Trophoblast cell (in vitro differentiated cells and primary cell): ENCODE measurements around the gene PIM3.

Source experiments
- DNase-seq, 2 donors: peaks; one replicate each; pipeline ENCODE4 v3.0.0-alpha.2; 2016
- H2AFZ ChIP-seq: 2 replicates; pipeline ENCODE4 v1.6.1; 2013; ENCODE audit warnings: low read length, moderate library complexity, mild to moderate bottlenecking; ENCODE audit not compliant: insufficient read depth, poor library complexity
- H2AK5ac ChIP-seq: 2 replicates; pipeline ENCODE4 v1.6.1; 2013; ENCODE audit warnings: mild to moderate bottlenecking, low read length
- H2BK120ac ChIP-seq: 2 replicates; pipeline ENCODE4 v1.6.1; 2013; ENCODE audit warnings: low read length, mild to moderate bottlenecking, moderate library complexity; ENCODE audit not compliant: insufficient read depth, poor library complexity
- H2BK12ac ChIP-seq: 2 replicates; pipeline ENCODE4 v1.6.1; 2013; ENCODE audit warnings: mild to moderate bottlenecking, low read length, moderate library complexity
- H2BK5ac ChIP-seq: 2 replicates; pipeline ENCODE4 v1.6.1; 2013; ENCODE audit warnings: low read length, low read depth, moderate library complexity, mild to moderate bottlenecking; ENCODE audit not compliant: poor library complexity
- H3K14ac ChIP-seq: 2 replicates; pipeline ENCODE4 v1.6.1; 2013; ENCODE audit warnings: mild to moderate bottlenecking, low read length
- H3K18ac ChIP-seq: 2 replicates; pipeline ENCODE4 v1.6.1; 2013; ENCODE audit warnings: mild to moderate bottlenecking, low read length
- H3K23ac ChIP-seq: 2 replicates; pipeline ENCODE4 v1.6.1; 2013; ENCODE audit warnings: low read length
- H3K27ac ChIP-seq: 2 replicates; pipeline ENCODE4 v1.5.1; 2013; ENCODE audit warnings: low read depth, mild to moderate bottlenecking, inconsistent platforms, low read length, moderate library complexity
- H3K27me3 ChIP-seq: 2 replicates; pipeline ENCODE4 v1.6.1; 2013; ENCODE audit warnings: inconsistent platforms, mild to moderate bottlenecking, low read length, moderate library complexity; ENCODE audit not compliant: insufficient read depth
- H3K36me3 ChIP-seq, 2 experiments: 1 replicate in 1 of 2; 2 replicates in 1 of 2; pipeline ENCODE4 v1.6.1; 2013; ENCODE audit warnings: low read length in 2 of 2, mild to moderate bottlenecking in 2 of 2, moderate library complexity in 1 of 2; ENCODE audit not compliant: insufficient read depth in 2 of 2, control insufficient read depth in 1 of 2
- H3K4ac ChIP-seq: 2 replicates; pipeline ENCODE4 v1.6.1; 2013; ENCODE audit warnings: low read depth, mild to moderate bottlenecking, low read length, moderate library complexity
- H3K4me1 ChIP-seq, 2 experiments: 1 replicate in 1 of 2; 2 replicates in 1 of 2; pipeline ENCODE4 v1.6.1; 2013; ENCODE audit warnings: low read length in 2 of 2, mild to moderate bottlenecking in 2 of 2, moderate library complexity in 1 of 2; ENCODE audit not compliant: insufficient read depth in 2 of 2, control insufficient read depth in 1 of 2
- H3K4me2 ChIP-seq: 2 replicates; pipeline ENCODE4 v1.6.1; 2013; ENCODE audit warnings: inconsistent platforms, mild to moderate bottlenecking, low read length, moderate library complexity
- H3K4me3 ChIP-seq: 2 replicates; pipeline ENCODE4 v1.5.1; 2013; ENCODE audit warnings: mild to moderate bottlenecking, low read depth, low read length, inconsistent platforms
- H3K79me1 ChIP-seq: one replicate; pipeline ENCODE4 v1.6.1; 2013; ENCODE audit warnings: low read length
- H3K79me2 ChIP-seq: 2 replicates; pipeline ENCODE4 v1.6.1; 2013; ENCODE audit warnings: low read length, mild to moderate bottlenecking; ENCODE audit not compliant: control insufficient read depth, insufficient read depth, poor library complexity
- H3K9ac ChIP-seq: 2 replicates; pipeline ENCODE4 v1.6.1; 2013; ENCODE audit warnings: mild to moderate bottlenecking, low read length
- H3K9me3 ChIP-seq: 2 replicates; pipeline ENCODE4 v1.6.1; 2013; ENCODE audit warnings: low read depth, mild to moderate bottlenecking, control low read depth, inconsistent platforms, low read length; ENCODE audit not compliant: insufficient read depth
- H4K12ac ChIP-seq: 2 replicates; pipeline ENCODE4 v1.6.1; 2013; ENCODE audit warnings: low read depth, mild to moderate bottlenecking, low read length, moderate library complexity
- H4K8ac ChIP-seq: 2 replicates; pipeline ENCODE4 v1.6.1; 2013; ENCODE audit warnings: low read depth, mild to moderate bottlenecking, low read length, moderate library complexity
- H4K91ac ChIP-seq: one replicate; pipeline ENCODE4 v1.6.1; 2013; ENCODE audit warnings: low read depth, mild to moderate bottlenecking, low read length, moderate library complexity
- WGBS: extraction: QIAGEN DNeasy Blood & Tissue Kit; methylation state at CpG from one replicate; pipeline ENCODE4 v1.1.7; 2013; ENCODE audit warnings: missing lambda C conversion rate; ENCODE audit not compliant: insufficient read length, insufficient coverage; ENCODE audit errors: extremely low coverage; 5-methylcytosine and 5-hydroxymethylcytosine counted together

PIM3 gene

DNA sequence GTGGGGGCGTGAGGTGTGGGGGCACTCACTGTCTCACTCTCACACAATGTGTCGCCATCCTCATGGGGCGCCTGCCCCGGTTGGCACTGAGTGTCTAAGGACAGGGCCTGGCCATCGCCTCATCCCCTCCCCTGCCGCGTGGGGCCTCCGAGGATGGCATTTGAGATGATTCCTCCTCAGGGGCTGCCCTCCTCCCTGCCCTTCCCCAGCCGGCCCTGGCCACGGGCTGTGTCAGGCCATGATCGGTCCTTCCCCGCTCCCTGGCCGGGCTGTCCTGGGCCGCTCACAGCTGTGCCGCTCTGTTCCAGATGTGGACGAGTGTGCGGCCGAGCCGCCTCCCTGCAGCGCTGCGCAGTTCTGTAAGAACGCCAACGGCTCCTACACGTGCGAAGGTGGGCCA is 37.6 kb upstream of the PIM3 start:
- H3K14ac ChIP-seq, result no peak overlapping the region
- H2BK5ac ChIP-seq, result no peak overlapping the region
- H3K4me1 ChIP-seq, result peaks cover 5 to 9% of the 10 kb centered on the region in 2 experiments
- no peak overlapping the region for H2AFZ ChIP-seq
- peaks cover 6% of the 10 kb centered on the region for H3K79me2 ChIP-seq
- no peak overlapping the region for H4K12ac ChIP-seq
- no peak overlapping the region for H4K8ac ChIP-seq
- no CpG with 5 or more reads among the region's 25 CpGs for WGBS
- peaks cover 2% of the 10 kb centered on the region for H3K9me3 ChIP-seq
- H3K4me2 ChIP-seq, result no peak overlapping the region
- DNase-seq, result no peak
- peaks cover 35 to 38% of the 10 kb centered on the region in 2 experiments for H3K36me3 ChIP-seq
- no peaks in the 10 kb centered on the region for H3K27me3 ChIP-seq
- no peak overlapping the region for H3K4ac ChIP-seq
- H2AK5ac ChIP-seq, result no peak overlapping the region
- H2BK120ac ChIP-seq, result no peak overlapping the region
- H3K23ac ChIP-seq, result no peak overlapping the region
- H3K4me3 ChIP-seq, result no peak overlapping the region
- H3K9ac ChIP-seq, result no peak overlapping the region
- no peak overlapping the region for H3K27ac ChIP-seq
- H3K79me1 ChIP-seq, result peaks cover 7% of the 10 kb centered on the region
- no peak overlapping the region for H3K18ac ChIP-seq
- H2BK12ac ChIP-seq, result no peak overlapping the region
- no peak overlapping the region for H4K91ac ChIP-seq

DNA sequence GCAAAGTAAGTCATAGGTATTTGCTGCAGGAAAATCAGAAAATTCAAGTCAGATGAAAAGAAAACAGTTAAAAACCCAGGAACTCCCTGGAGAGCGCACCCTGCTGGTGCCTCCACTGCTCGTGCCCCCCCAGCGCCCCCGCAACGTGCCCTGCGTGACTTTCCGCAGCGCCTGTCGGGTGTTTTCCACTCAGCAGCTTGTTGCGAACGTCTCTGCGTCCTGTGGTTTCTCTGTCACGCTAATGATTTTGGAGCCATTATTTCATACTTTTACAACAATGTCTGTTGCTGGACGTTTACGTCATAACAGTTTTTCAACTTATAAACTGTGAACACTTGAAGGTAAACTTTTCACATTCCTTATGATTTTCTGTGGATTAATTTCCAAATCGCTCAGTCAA is 37.1 kb upstream of the PIM3 start:
- no peak overlapping the region for H3K4me2 ChIP-seq
- peaks cover 3% of the 10 kb centered on the region for H3K79me2 ChIP-seq
- H2BK12ac ChIP-seq, result no peak overlapping the region
- H3K4me1 ChIP-seq, result peaks cover 5 to 9% of the 10 kb centered on the region in 2 experiments
- H3K23ac ChIP-seq, result no peak overlapping the region
- no peak overlapping the region for H3K18ac ChIP-seq
- H3K4ac ChIP-seq, result no peak overlapping the region
- DNase-seq, result no peak
- H3K14ac ChIP-seq, result no peak overlapping the region
- H3K4me3 ChIP-seq, result no peak overlapping the region
- whole genome bisulfite sequencing, result no CpG with 5 or more reads among the region's 16 CpGs
- peaks cover 4% of the 10 kb centered on the region for H3K79me1 ChIP-seq
- no peak overlapping the region for H2BK5ac ChIP-seq
- no peak overlapping the region for H2AK5ac ChIP-seq
- H4K91ac ChIP-seq, result no peak overlapping the region
- peaks cover 2% of the 10 kb centered on the region for H3K9me3 ChIP-seq
- no peak overlapping the region for H2BK120ac ChIP-seq
- H3K9ac ChIP-seq, result no peak overlapping the region
- H3K27me3 ChIP-seq, result no peaks in the 10 kb centered on the region
- no peak overlapping the region for H4K12ac ChIP-seq
- H3K27ac ChIP-seq, result no peak overlapping the region
- H4K8ac ChIP-seq, result no peak overlapping the region
- no peak overlapping the region for H2AFZ ChIP-seq
- peaks cover 37 to 41% of the 10 kb centered on the region in 2 experiments for H3K36me3 ChIP-seq

DNA sequence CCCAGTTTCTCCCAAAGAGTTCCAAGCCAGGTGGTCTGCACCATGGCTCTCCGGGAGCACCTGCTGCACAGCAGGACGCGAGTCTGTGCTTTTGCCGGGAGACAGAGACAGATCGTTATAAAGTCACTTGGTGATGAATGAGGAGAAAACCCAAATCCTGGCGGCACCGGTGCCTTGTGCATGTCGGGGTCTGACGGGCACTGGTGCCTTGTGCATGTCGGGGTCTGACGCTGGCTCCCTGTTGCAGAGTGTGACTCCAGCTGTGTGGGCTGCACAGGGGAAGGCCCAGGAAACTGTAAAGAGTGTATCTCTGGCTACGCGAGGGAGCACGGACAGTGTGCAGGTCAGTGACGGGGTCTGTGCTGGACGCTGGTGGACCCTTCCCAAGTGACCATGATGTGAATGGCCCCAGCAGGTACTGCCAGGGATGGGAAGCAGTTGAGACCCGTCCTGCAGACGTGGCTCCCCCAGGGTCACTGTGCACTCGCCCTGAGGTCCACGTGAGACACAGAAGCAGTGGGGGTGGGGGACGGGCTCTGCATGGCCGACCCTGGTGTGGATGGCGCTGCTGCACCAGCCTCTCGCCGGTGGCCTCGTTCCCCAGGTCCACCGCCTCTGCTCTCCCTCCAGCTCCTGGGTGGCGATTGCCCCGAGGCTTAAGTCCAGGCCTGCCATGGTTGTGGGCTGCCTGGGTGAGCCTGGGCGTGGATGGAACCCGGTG is 36.3 kb upstream of the PIM3 start:
- WGBS, result no CpG with 5 or more reads among the region's 31 CpGs
- H4K8ac ChIP-seq, result no peak overlapping the region
- no peak overlapping the region for H2BK5ac ChIP-seq
- H2AFZ ChIP-seq, result no peak overlapping the region
- peaks cover 2% of the 10 kb centered on the region for H3K9me3 ChIP-seq
- no peak overlapping the region for H2AK5ac ChIP-seq
- H2BK12ac ChIP-seq, result no peak overlapping the region
- no peak overlapping the region for H4K12ac ChIP-seq
- no peaks in the 10 kb centered on the region for H3K79me1 ChIP-seq
- no peak overlapping the region for H3K4me2 ChIP-seq
- no peak overlapping the region for H3K4ac ChIP-seq
- no peak overlapping the region for H3K4me3 ChIP-seq
- no peak overlapping the region for H3K14ac ChIP-seq
- no peak overlapping the region for H3K23ac ChIP-seq
- H3K9ac ChIP-seq, result no peak overlapping the region
- no peak overlapping the region for H3K27ac ChIP-seq
- H3K27me3 ChIP-seq, result no peaks in the 10 kb centered on the region
- H3K4me1 ChIP-seq, result peaks cover under 1 to 4% of the 10 kb centered on the region in 2 experiments
- H4K91ac ChIP-seq, result no peak overlapping the region
- no peak overlapping the region for H2BK120ac ChIP-seq
- DNase-seq, result no peak
- H3K18ac ChIP-seq, result no peak overlapping the region
- no peaks in the 10 kb centered on the region for H3K79me2 ChIP-seq
- H3K36me3 ChIP-seq, result peaks cover 37 to 41% of the 10 kb centered on the region in 2 experiments

DNA sequence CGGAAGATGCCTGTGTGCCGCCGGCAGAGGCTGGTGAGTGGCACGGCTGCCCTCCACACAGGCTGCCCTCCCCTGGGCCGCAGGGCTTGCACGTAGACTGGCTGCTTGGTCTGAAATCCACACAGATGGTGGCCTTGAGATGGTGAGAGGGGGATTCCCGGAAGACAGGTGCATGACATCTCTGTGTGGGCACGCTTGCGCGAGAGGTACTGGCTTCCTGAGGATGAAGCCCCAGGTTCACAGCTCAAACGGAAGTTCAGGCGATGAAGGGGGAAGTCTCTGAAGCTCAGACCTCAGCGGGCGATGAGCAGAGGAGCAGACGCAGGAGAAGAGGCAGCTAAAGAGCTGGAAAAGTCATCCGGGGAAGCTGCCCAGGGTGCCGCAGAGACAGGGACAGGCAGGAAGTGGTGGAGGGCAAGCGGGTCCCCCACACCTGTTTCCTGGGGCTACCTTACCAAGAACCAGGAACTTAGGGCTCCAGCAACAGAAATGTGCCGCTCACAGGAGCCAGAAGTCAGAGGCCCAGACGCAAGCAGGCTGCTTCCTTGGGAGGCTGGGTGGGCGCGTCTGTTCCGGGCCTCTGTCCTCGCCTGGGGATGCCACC is 34.9 kb upstream of the PIM3 start:
- Histone ChIP-seq H3K4me2 (no peak overlapping the region), H3K9me3 (peaks cover 2% of the 10 kb centered on the region), H4K91ac (no peak overlapping the region), H2BK12ac (no peak overlapping the region), H3K4me1 (no peaks in the 10 kb centered on the region), H3K9ac (no peak overlapping the region), H2BK5ac (no peak overlapping the region), H3K79me1 (no peaks in the 10 kb centered on the region), H3K36me3 (peaks cover 30 to 34% of the 10 kb centered on the region in 2 experiments), H2BK120ac (no peak overlapping the region), H3K27ac (no peak overlapping the region), H3K4me3 (no peak overlapping the region), H3K23ac (no peak overlapping the region), H4K8ac (no peak overlapping the region), H2AK5ac (no peak overlapping the region), H3K18ac (no peak overlapping the region), H4K12ac (no peak overlapping the region), H3K79me2 (no peaks in the 10 kb centered on the region), H2AFZ (no peak overlapping the region), H3K4ac (no peak overlapping the region), H3K27me3 (no peaks in the 10 kb centered on the region), H3K14ac (no peak overlapping the region)
- DNase-seq, result no peak
- no CpG with 5 or more reads among the region's 24 CpGs for WGBS
